H1 (cell line): ENCODE results near the gene HOXB5. TPM values are rescaled to one million over a fixed set of nuclear protein-coding genes. Genes with fewer than 3 reads are reported as not detected.
A peak's percentile ranks its signal among the peaks of the same experiment; 100 is the strongest.

Experiments used
- CHD7 ChIP-seq: fragments of 300-600 bp; sonication (generic); IDR thresholded peaks from 2 replicates; pipeline ENCODE4 v1.7.1; 2012; ENCODE audit warnings: low read length, moderate library complexity, mild to moderate bottlenecking, inconsistent platforms; ENCODE audit not compliant: insufficient replicate concordance
- EGR1 ChIP-seq: IDR thresholded peaks from 2 replicates; pipeline ENCODE4 v1.6.1; 2011; ENCODE audit warnings: low read depth, low read length, borderline replicate concordance
- EP300 ChIP-seq, 2 experiments: IDR thresholded peaks; 1 replicate in 1 of 2; 2 replicates in 1 of 2; pipeline ENCODE4 v1.6.1; 2011 to 2012; ENCODE audit warnings: low read depth in 2 of 2, low read length in 2 of 2, mild to moderate bottlenecking in 2 of 2, borderline replicate concordance in 1 of 2, inconsistent platforms in 1 of 2, moderate library complexity in 1 of 2
- EZH2 ChIP-seq: fragments of 200-600 bp; sonication (generic); IDR thresholded peaks from 2 replicates; pipeline ENCODE4 v1.7.1; 2012; ENCODE audit warnings: low read depth, mild to moderate bottlenecking, moderate library complexity, low read length, inconsistent platforms; ENCODE audit not compliant: severe bottlenecking
- GTF2F1 ChIP-seq: IDR thresholded peaks from 2 replicates; pipeline ENCODE4 v1.6.1; 2012; ENCODE audit warnings: low read depth, low read length, improper control_type of control experiment, borderline replicate concordance
- RNF2 ChIP-seq: fragments of 200-900, 300-1000 bp; sonication (generic); IDR thresholded peaks from 2 replicates; pipeline ENCODE4 v1.7.1; 2016; ENCODE audit warnings: borderline replicate concordance, low read depth, mild to moderate bottlenecking, antibody characterized with exemption, low read length; ENCODE audit not compliant: poor library complexity, severe bottlenecking; ENCODE audit errors: missing control alignments
- TAF1 ChIP-seq: IDR thresholded peaks from 2 replicates; pipeline ENCODE4 v1.6.1; 2011; ENCODE audit warnings: mild to moderate bottlenecking, low read depth, low read length
- YY1 ChIP-seq: IDR thresholded peaks from 2 replicates; pipeline ENCODE4 v1.6.1; 2011; ENCODE audit warnings: low read depth, mild to moderate bottlenecking, low read length
- polyA plus RNA-seq, 7 experiments: library from polyadenylated mRNA; depleted of rRNA in 3 of 7; stranded (reverse) in 5 of 7; unstranded in 2 of 7; fragments of >200 nt in 5 of 7; fragments of 200-250 nt in 2 of 7; gene quantifications; 1 replicate in 5 of 7; 2 replicates in 1 of 7; 4 replicates in 1 of 7; pipeline versions ENCODE4 v1.2.1 to v1.2.3, GENCODE V29; 2011 to 2013; ENCODE audit warnings: missing spikeins in 2 of 7, mixed read lengths in 2 of 7
- total RNA-seq: library from RNA; stranded (reverse); fragmentation: NEBNext Ultra II Directional; extraction: Animal tissue kit (Norgen Biotek cat#: 25700); gene quantifications from 2 replicates; pipeline ENCODE4 v1.2.1, GENCODE V29; 2021

The HOXB5 gene
- total and polyA plus RNA-seq, 2 of the 8 experiments (the other 6 are each of a cell fraction or from before 2014, with no cell fraction given) = not detected

DNA sequence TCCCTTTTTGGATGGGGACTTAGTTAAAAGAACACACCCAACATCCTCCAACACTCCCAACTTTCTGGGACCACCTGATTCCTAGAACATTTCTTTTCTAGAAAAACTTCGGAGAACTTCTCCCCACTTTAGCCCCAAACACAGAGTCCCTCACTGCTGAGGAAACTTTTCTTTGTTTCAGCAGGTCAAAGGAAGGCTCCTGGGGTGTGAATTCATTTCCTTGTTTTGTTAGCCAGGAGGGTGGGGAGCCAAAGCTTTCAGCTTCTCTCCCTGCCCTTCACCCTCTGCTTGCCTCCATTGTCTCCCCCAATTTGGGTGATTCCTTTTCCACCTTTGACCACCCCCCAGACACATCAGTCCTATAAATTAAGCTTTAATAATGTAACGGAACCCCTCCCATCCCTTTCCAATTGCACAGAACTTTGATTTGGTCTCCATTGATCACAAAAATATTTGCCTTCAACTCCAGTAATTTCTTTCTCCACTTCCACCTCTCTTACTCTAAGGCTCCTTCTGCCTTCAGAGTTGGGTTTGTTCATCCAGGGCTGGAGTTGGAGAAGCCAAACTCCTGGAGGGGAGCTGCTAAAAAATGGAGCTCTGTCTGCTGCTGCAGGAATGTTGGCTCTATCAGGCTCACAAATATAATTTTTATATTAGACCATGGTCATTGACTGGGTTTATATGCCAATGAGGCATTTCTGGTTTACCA lies 25.8 kb downstream of the HOXB5 start (continued):
- TF ChIP-seq CHD7 = no peak
- TF ChIP-seq TAF1 = no peak
- TF ChIP-seq EGR1 = no peak
- TF ChIP-seq GTF2F1 = no peak
- TF ChIP-seq YY1 = no peak
- peak; percentile 38 for TF ChIP-seq EZH2
- TF ChIP-seq EP300 (IDR thresholded peaks at IDR 0.05; ENCODE audit: borderline replicate concordance in 1 of 2, low read depth in 2 of 2, low read length in 2 of 2) = no peak
- peak; percentile 78 for TF ChIP-seq RNF2
- TF ChIP-seq, all 59 proteins: peak for 2
